WERI-Rb-1 (cell line): ENCODE results near the gene APOH.

Experiments used
- DNase-seq: peaks from one replicate; pipeline ENCODE4 v3.0.0-alpha.2; 2020
- H3K27ac ChIP-seq: fragments of 250-450 bp; sonication (Bioruptor Pico); 2 replicates; pipeline ENCODE4 v1.5.1; 2020; ENCODE audit warnings: mild to moderate bottlenecking, moderate library complexity
- H3K27me3 ChIP-seq: fragments of 250-450 bp; sonication (Bioruptor Pico); 2 replicates; pipeline ENCODE4 v1.5.1; 2021; ENCODE audit warnings: mild to moderate bottlenecking, low read depth, moderate library complexity; ENCODE audit not compliant: insufficient read depth, severe bottlenecking
- H3K36me3 ChIP-seq: fragments of 250-450 bp; sonication (Bioruptor Pico); 2 replicates; pipeline ENCODE4 v1.5.1; 2020; ENCODE audit warnings: mild to moderate bottlenecking, moderate library complexity
- H3K4me3 ChIP-seq: 2 replicates; pipeline ENCODE4 v1.5.1; 2011; ENCODE audit warnings: low read depth, mild to moderate bottlenecking, control low read depth, low read length
- H3K9me3 ChIP-seq: fragments of 250-450 bp; sonication (Bioruptor Pico); 2 replicates; pipeline ENCODE4 v1.5.1; 2021; ENCODE audit warnings: mild to moderate bottlenecking, moderate library complexity; ENCODE audit not compliant: severe bottlenecking
- TF ChIP-seq, protein P1 (sequence below): IDR thresholded peaks from 2 replicates; pipeline ENCODE4 v1.5.1; 2011; ENCODE audit warnings: low read depth, mild to moderate bottlenecking, control low read depth, inconsistent platforms, low read length

Gene APOH

DNA sequence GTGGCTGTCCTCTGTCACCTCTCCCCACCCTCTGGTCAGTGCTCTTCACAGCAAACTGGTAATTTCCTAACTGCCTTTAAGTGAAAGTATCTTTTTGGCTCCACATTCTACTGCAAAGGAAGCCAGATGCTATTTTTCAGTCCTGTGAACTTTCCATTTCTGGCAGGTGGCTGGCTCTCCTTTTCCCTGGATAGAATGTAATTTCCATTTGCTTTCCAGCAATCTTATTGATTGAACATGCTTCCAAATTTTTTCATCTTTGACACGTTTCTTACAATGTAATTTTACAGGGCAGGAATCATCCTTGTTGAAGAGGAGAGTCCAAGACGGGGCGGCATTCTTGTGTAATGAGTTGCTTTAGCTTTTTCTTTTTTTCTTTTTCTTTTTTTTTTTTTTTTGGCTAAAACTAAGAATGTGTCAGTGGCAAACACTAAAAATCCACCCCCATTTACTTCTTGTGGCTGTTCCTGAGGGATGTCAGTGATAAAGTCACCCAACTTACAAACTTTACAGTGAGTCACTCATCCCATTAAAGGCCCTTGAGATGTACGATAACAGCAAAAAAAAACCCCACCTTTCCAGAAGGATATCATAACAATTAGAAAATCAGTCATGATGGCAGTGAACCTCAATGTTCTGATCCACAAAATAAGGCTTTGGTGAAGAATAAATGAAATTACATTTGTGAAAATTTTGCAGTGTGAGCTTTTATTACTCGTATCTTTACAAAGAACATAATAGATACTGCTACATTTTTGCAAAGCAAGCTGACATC, 43.8 kb upstream of the APOH start:
- Histone ChIP-seq H3K9me3 (peaks cover 9% of the 10 kb centered on the region), H3K27ac (no peak overlapping the region), H3K27me3 (no peaks in the 10 kb centered on the region), H3K4me3 (no peak overlapping the region), H3K36me3 (no peaks in the 10 kb centered on the region)
- TF ChIP-seq, protein P1, sequence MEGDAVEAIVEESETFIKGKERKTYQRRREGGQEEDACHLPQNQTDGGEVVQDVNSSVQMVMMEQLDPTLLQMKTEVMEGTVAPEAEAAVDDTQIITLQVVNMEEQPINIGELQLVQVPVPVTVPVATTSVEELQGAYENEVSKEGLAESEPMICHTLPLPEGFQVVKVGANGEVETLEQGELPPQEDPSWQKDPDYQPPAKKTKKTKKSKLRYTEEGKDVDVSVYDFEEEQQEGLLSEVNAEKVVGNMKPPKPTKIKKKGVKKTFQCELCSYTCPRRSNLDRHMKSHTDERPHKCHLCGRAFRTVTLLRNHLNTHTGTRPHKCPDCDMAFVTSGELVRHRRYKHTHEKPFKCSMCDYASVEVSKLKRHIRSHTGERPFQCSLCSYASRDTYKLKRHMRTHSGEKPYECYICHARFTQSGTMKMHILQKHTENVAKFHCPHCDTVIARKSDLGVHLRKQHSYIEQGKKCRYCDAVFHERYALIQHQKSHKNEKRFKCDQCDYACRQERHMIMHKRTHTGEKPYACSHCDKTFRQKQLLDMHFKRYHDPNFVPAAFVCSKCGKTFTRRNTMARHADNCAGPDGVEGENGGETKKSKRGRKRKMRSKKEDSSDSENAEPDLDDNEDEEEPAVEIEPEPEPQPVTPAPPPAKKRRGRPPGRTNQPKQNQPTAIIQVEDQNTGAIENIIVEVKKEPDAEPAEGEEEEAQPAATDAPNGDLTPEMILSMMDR: no peak
- DNase-seq: no peak

DNA sequence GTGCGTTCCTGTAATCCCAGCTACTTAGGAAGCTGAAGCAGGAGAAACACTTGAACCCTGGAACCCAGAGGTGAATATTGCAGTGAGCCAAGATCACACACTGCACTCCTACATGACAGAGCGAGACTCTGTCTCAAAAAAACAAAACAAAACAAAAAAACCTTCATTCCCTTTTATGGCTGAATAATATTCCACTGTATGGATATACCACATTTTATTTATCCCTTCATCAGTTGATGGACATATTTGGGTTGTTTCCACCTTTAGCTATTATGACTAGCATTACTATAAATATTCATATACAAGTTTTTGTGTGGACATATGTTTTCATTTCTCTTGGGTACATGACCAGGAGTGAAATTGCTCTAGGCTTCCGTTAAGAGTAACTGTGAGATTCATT, 42.3 kb upstream of the APOH start:
- Histone ChIP-seq H3K9me3 (peaks cover 9% of the 10 kb centered on the region), H3K36me3 (no peaks in the 10 kb centered on the region), H3K27me3 (no peaks in the 10 kb centered on the region), H3K4me3 (no peak overlapping the region), H3K27ac (no peak overlapping the region)
- no peak for DNase-seq
- TF ChIP-seq, protein P1: no peak

DNA sequence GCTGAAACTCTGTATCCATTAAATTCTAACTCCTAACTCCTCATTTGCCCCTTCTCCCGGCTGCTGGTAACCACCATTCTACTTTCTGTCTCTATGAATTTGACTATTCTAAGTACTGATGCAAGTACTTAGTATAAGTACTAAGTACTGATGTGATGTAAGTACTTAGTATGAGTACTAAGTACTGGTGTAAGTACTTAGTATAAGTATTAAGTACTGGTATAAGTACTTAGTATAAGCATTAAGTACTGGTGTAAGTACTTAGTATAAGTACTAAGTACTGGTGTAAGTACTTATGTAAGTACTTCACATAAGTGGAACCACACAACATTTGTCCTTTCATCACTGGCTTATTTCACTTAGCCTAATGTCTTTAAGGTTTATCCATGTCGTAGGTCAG, 40.9 kb upstream of the APOH start:
- H3K27me3 ChIP-seq: no peaks in the 10 kb centered on the region
- H3K36me3 ChIP-seq: no peaks in the 10 kb centered on the region
- TF ChIP-seq, protein P1: no peak
- H3K9me3 ChIP-seq: peaks cover 9% of the 10 kb centered on the region
- no peak overlapping the region for H3K4me3 ChIP-seq
- H3K27ac ChIP-seq: no peak overlapping the region
- no peak for DNase-seq

DNA sequence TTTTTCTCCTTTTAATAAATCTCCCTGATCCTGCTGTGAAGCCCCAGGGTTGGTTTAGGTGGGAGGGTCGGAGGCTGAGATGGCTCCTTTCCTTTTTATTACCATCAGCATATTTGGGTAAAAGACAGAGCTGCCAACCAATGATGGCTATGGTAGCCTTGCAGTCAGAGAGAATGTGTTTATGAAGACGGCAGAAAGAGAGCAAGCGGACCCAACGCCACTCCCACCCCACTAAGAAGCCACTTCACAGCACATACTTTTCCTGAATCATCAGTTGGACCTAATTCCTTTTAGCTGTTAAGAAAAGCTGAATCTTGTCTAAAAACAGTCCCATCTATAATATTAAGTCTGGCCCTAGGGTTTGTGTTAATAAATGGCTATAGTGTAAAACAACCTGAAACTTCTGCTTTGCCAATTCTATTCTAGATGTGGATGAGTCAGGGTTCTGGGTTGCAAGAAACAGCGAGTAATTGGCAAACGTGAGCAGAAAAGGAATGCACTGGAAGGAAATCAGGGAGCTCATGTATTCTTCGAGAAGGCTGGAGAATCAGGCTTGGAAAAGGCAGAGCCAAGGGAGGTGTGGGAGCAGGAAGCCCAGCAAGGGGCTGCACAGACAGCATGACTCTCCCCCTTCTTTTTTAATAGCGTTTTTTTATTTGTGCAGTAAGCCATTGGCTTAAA, 39.2 kb upstream of the APOH start:
- H3K27me3 ChIP-seq: no peaks in the 10 kb centered on the region
- no peak for DNase-seq
- TF ChIP-seq, protein P1: no peak

DNA sequence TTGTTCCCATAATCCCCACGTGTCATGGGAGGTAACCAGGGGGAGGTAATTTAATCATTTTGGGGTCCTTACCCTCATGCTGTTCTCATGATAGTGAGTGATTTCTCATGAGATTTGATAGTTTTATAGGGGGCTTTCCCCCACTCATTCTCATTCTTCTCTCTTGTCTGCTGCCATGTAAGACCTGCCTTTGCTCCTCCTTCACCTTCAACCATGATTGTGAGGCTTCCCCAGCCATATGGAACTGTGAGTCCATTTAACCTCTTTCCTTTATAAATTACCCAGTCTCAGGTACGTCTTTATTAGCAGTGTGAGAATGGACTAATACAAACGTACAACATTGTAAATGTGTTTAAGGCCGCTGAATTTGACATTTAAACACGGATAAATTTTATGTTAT, 35.5 kb upstream of the APOH start:
- Histone ChIP-seq H3K27me3 (no peaks in the 10 kb centered on the region), H3K27ac (no peak overlapping the region), H3K4me3 (no peak overlapping the region), H3K9me3 (no peaks in the 10 kb centered on the region), H3K36me3 (no peaks in the 10 kb centered on the region)
- DNase-seq: no peak
- TF ChIP-seq, protein P1: no peak

More for the DNA sequence above, 39.2 kb upstream of the APOH start:
- Histone ChIP-seq H3K4me3 (no peak overlapping the region), H3K36me3 (no peaks in the 10 kb centered on the region), H3K27ac (no peak overlapping the region), H3K9me3 (peaks cover 9% of the 10 kb centered on the region)
